GM18861 (cell line): ENCODE measurements around the gene ZSWIM4.

Experiments used
- ATAC-seq: cut with Tn5 transposase; IDR thresholded peaks from one replicate; pipeline ENCODE4 v1.9.1; 2021; ENCODE audit not compliant: unreplicated experiment

Gene ZSWIM4

DNA sequence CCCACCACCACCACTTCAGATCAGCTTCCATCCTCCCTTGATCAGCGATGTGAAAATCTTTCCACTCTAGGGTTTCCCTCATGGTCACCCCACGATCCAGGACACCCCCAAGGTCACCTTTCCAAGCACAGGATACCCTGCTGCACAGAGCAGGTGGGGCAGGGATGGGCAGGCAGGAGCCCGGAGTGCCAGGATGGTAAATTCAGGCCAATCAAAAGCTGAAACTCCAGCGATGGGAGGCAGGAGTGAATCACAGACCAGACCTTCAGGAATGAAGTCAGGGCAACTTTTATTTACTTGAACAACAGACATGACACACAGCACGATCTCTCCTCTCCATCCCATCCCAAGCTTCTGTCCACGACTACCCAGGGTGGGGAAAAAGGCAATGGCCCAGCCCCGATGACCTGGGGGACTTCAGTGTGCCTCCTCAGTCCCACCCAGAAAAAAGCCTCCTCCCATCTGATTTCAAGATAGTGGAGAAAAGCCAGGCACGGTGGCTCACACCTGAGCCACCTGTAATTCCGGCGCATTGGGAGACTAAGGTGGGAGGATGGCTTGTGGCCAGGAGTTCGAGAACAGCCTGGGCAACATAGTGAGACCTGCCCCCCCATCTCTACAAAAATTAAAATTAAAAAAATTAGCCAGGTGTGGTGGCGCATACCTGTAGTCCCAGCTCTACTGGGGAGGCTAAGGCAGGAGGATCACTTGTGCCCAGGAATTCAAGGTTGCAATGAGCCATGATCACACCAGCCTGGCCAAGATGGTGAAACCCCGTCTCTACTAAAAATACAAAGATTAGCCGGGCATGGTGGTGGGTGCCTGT is 39.2 kb downstream of the ZSWIM4 start:
- ATAC-seq, result no peak

DNA sequence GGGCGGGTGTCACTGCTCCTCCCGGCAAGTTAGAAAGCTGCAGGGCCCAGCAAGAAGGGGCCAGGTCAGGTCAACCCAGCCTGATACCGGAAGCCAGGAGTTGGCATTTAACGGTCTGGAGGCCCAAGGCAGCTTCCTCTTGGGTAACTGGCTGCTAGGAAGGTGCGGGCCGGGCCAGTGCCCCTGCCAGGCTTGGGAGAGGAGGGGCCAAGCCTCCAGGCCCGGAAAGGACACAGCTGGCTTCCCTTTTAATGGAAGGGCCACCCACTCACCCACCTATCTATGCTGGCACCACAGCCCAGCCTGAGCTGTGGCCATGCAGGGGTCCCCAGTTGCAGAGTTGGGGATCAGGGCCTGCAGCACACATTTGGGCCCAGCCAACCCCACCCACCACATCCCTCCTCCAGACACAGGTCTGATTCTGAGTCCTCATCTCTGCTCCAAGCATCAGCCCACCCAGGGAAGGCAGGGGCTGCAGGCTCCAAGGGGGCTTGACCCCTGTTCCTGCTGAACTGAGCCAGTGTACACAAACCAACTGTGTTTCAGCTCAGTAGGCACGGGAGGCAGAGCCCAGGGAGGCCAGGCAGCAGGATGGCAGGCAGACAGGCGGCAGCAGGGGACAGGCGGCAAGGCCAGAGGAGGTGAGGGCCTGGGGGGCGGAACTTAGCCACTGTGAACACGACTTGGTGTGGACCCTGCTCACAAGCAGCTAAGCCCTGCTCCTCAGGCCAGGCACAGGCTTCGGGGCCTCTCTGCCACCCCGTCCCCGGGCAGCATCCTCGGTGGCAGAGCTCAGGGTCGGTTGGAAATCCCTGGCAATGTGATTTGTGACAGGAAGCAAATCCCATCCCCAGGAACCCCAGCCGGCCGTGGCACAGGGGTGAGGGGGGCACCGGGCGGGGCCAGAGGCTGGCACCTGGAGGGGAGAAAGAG is 40.8 kb downstream of the ZSWIM4 start:
- no peak for ATAC-seq

DNA sequence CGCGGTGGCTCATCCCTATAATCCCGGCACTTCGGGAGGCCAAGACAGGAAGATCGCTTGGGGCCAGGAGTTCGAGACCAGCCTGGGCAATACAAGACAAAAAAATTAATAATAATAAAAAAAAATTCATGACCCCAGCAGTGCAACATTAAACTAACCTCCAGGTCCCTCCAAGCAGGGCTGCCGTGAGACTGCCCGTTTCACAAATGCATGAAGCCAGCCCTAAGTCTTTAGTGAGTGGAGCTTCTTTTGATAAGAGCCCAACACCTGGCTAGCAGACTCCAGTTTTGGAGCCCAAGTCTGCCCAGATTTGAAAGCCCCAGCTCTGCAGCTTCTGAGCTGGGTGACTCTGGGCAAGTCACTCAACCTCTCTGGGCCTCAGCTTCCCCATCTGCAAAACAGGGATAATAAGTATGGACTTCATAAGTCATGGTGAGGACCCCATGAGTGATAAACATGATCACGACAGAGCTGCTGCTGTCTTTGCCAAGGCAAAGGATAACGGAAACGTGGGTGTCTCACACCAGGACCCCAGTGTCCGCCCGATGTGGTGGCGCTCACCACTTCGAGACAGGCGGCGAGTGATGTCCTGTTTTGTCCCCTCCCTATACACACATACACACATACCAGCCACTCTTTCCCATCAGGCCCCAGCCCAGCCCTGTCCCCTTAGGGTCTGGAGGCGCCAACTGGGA is 43.3 kb downstream of the ZSWIM4 start:
- no peak for ATAC-seq

DNA sequence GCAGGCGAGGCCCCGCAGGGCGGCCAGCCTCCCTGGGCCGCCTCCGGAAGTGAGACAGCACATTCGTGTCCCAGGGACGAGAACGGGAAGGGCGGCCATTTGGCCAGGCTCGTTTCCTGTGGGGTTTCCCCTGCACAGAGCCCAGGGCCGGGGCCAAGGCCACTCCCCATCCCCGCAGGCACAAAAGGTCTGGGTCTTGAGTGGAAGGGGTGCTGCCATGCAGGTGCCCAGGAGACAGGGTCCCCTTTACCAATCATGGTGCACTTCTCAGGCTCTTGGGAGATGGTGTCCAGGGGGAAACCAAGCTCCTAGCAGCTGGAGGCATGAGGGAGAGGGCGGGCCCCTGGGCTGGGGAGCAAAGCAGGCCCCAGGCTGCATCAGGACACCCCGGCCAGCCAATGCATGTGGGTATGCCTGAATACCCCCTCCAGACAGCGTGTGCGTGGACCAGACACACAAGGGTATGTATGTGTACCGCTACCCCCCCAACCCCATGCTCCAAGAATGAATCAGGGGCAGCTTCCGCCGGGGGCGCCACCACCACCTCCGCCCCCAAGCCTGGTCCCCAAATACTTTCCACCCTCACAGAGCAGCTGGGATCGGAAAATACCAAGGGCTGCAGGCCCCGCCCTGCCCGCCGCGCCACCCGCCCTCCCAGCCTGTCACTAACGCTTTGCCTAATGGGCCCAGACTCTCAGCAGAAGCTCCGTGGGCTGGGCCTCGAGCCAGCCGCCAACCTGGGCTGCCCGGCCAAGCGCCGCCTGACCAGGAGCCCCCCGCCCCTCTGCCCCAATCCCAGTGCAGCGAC is 44.1 kb downstream of the ZSWIM4 start:
- peak; percentile 28 for ATAC-seq

DNA sequence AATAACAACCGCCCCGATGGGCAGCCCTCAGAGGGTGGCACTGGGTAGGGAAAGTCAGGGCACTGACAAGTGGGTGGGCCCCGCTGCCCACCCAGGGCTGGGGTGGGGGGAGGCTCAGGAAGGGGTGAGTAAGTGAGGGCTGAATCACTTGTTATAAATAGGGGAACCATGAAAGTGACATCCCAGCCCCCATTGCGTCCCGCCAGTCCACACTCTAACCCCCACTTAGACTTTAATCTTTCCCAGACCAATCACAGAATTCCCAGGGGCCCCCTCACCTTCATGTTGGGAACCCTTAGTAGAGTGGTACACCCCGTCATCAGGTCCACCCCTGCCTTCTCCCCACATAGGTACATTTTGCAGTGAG is 44.7 kb downstream of the ZSWIM4 start:
- no peak for ATAC-seq

DNA sequence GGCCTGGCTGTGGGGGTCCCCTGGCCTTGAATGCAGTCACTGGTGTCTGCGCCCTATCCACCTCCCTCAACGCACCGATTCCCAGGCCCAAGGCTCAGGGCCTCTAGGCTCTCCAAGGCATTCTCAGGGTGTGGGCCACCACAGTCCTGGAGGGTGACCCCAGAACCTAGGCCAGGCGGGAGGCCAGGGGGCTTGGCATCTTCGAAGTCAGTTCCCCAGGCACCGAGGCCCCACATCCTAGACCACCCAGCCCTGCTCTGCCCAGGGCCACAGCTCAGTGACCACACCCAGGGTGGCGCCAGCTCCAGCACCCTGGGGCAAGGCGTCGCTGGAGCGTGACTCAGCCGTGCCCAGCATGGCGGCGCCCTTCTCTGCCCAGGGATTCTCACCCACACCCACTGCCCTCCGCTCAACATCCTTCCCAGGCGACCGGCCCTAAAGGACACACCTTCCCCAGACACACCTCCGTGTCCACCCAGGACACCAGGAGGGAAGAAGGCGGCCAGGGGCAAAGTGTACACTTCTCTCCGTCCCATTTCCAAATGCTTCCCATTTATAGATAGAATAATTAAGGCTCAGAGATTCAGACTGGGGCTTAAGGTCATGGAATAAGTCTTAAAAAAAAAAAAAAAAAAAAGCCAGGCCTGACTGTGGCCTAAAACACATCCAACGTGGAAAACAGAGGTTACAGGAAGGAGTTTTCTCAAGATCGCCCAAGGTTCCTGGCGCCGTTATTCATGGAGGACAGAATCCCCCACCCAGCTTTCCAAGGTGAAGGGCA is 45.3 kb downstream of the ZSWIM4 start:
- ATAC-seq, result no peak

DNA sequence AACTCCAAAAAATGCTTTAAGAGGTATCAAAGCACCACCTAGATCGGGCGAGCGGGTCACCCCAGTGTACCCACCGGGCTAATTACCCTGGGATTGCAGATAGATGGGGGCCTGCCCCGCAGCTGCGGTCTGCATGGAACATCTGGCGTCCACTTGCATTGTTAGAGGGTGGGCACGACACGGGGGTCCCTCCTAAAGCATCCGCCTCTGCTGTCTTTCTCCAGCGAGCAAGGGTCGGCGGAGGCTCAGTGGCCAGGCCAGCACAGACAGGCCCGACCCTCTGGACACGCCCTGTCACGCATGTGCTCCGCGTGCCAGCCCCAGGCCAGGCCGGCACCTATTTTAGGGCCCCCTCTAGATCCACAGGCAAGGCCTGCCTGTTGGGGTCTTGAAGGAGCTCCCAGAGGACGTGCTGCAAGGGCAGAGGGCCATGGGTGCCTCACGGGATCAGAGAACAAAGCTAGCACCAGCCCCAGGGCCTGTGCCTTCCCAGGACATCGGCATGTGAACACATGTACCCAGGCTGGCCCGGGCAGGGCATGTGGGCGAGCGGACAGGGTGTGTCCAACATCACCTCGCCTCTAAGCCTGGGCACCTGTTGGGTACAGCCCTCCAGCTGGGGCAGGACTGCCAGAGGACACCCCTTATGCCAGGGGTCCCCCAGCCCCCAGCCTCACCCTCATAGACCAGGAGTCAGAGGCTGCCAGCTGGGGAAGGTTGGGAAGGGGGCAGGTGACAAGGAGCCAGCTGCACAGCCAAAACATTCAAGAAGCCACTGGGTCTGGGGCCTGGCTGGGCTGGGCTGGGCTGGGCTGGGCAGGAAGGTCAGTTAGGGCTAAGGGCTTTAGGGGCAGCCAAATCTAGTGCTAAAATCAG is 46.1 kb downstream of the ZSWIM4 start:
- ATAC-seq, result no peak

DNA sequence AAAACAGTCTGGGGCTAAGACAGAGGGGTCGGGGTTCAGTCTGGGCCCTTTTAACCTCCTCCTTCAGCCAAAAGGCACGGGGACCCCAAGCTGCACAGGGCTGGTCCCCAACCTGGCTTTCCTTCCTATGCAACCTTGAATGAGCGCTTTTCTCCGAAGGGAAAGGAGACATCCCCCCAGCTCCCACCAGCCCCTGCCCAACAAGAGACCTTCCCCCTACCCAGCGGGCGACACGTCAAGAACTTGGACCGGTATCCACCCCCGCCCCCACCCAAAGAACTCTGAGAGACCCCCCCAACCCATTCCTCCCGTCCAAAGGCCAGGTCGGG is 46.7 kb downstream of the ZSWIM4 start:
- ATAC-seq, result no peak

DNA sequence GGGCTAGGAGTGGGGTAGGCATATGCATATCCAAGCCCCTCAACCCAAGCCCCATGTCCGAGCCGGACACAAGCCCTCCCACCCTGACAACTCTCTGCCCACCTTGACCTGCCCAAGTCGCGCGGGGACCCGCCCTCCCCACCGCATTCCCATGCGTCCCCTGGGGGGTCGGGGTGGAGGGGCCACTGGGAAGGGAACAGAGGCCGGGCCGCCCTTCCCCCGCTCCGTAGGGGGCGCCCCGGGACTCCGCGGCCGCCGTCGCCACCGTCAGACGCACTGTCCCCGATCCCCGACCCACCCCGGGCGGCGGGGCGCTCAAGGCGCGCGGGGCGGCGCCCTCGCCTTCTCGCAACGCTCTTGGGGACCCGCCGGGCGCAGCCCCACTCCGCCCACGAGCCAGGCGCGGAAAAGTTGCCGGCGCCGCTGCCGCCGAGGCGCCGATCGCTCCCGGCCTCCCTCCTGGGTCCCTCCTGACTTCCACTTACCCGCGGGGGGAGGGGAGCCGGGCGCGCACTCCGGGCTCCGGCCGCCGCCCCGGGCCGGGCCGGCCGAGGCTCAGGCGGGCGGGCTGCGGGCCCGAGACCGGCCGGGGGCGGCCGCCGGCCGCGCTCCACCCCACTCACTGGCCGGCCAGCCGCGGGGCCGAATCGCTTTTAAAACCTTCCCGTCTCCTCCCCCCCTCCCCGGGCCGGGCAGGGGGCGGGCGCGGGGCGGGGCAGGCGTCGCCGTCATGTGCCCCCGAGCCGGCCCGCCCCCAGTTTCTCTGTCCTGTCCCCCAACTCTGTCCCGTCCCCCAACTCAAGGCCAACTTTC is 47.3 kb downstream of the ZSWIM4 start:
- no peak for ATAC-seq

DNA sequence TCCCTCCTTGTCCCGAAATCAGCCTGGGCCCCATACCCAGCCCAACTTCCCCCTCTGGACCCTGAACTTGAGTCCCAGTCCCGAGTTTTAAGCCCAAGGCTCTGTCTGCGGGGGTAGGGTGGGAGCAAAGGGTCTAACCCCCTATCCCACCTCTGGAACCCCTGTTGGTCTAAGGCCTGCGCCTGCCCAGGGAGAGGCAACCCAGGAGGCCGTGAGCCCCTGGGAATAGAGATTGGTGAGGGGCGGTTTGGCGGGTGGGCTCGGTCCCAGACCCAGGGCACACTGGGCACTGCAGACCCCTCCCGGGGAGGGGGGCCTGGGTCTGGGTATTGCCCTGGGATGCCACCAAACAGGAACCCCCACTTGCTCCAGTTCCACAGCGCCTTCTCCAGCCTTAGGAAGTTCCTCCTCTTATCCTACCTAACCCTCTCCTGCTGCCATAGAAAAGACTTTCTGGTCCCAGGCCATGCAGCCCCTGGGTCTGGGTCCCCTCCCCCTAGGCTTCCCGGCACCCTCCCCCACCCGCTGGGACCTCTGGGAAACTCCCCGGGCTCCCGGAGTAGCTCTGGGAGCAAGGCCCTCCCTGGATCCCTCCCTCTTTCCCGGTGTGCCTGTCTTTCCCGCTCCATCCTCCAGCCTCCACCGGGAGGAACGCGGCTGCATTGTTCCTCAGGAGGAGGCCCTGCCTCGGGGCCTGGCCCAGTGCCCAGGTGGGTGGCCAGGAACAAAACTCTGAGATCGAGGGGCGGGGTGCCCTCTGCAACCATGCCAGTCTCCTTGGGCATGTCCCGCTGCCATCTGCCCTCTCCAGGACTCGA is 48.1 kb downstream of the ZSWIM4 start:
- no peak for ATAC-seq

DNA sequence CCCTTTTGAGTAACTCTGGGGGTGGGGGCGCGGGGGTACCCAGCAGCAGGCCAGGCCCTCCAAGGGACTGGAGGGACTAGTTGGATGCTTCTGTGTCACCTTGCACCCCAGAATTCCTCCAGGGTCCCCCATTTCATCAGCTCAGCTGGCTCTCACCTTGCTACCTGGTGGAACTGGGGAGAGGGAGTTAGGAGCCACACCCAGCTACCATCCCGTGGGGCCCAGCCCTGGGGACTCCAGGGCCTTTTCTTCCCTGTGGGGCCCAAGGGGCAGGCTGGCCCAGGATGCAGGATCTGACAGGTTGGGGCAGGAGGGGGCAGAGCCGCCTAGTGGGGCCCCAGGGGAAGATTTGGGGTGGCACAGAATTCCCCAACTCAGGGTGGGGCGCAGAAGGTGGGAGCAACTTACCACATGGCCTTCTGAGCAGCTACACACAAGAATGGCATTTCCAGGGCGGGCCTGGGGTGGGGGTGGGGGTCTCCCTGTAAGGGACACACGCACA is 48.9 kb downstream of the ZSWIM4 start:
- ATAC-seq, result no peak

DNA sequence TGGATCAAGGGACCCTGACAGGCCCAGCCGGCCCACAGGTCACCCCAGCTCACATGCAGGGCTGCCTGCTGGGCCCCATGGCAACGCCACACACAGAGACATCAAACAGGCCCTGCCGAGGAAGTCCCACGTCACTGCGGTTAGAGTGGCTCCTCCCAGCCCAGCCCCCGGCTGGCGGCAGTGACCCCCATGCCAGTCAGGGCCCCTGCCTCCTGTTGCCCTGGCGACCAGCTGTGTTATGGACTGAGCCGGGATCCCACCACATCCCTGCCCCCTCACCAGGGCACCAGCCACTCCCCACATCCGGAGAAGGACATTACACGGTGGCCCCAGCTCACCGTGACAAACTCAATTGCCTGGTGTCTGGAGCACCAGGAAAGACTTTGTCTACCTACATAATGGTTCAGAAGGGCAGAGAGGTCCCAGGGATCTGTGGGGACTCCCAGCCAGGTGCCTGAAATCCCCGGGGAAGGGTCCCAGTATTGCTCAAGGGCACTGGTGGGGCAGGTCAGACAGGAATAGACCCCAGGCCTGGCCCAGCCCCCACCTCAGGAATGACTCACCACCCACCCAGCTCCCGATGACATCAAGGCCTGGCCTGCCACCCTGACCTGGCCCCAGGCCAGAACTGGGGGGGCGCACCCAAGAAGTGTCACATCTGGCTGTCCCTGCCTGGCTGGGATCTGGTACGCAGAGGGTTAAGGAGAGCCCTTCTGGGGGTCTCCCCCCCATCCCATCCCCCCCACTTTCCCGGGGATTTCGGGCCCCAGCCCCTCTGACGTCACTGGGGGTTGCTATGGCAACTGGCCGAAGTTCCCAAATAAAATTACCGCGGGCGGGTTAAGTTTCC is 51.5 kb downstream of the ZSWIM4 start:
- peak; percentile 44 for ATAC-seq

DNA sequence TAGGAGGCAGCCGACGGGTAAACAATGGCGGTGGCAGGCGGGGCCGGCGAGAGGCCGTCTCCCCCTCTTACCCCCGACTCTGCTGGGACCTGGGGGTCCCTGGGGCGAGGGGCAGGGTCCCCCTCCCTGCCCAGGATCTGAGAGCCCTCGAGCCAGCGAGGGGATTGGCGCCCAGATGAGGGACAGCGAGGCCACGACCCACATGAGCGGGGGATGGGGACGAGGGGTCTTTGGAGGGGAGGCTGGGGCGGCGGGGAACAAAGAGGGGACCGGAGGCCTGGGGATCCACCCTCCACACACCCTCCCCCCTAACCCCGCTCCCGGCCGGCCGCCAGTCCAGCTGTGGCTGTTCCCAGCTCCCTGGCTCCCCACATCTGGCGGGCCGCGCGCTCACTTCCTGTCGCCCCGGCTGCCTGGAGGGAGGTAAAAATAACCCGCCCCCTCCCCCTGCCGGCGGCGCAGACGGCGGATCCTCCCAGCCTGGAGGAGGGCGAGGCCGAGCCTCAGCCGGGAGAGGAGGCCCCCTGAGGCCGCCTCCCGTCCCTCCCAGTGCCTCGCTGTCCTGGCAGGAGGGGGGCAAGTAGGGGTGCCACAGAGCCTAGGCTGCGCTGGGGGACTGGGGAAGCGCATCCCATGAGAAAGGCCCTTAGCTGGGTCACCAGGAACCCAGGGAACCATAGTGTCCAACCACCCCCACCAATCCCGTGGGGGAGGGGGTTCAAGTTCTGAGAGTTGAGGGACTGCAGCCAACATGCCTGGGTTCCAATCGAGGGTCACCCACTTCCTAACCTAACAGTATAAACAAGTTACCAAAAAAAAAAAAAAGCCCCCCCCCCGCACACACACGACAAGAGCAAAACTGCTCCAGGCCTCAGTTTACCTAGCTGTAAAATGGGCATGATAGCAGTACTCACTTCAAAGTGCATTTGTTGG is 52.4 kb downstream of the ZSWIM4 start:
- ATAC-seq, result no peak

DNA sequence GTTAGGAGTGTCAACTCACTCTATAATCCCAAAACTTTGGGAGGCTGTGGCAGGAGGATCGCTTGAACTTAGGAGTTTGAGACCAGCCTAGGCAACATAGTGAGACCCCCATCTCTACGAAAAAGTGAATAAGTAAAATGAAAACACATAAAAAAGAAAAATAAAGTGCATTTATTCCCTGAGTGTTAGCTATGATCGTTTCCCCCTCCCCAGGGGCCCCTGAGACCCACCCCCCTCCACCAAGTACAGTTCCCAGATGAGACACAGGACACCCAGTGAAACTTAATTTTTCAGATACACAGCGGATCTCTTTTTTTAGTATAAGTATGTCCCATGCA is 53.1 kb downstream of the ZSWIM4 start:
- no peak for ATAC-seq
